HG03039 (cell line): Measurements from ENCODE around the gene KIAA1755.

Source experiments
- ATAC-seq: cut with Tn5 transposase; IDR thresholded peaks from one replicate; pipeline ENCODE4 v1.9.1; 2021; ENCODE audit warnings: mild to moderate bottlenecking, moderate library complexity; ENCODE audit not compliant: unreplicated experiment

KIAA1755 gene

GRCh38 chr20:38221119-38221589 lies 39.4 kb downstream of the KIAA1755 start:
- ATAC-seq = no peak

- ATAC-seq = no peak
Observed at GRCh38 chr20:38220587-38221118, 39.9 kb downstream of the KIAA1755 start.

GRCh38 chr20:38219006-38219950 lies 41.3 kb downstream of the KIAA1755 start:
- no peak for ATAC-seq

DNA sequence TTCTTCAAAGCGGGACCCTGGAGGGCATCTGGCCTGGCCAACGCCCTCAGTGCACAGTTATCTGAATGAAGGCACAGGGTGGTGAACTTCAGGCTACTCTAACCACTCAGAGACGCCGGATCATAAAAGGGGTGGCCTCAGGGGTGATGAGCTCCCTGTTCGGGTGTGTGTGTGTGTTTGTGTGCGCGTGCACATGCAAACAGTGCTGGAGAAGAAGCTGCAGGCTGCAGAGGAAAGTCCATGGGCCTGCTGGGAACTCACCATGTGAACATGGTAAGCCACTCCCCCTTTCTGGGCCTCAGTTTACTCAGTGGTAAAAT lies 42.0 kb downstream of the KIAA1755 start:
- ATAC-seq = no peak

- ATAC-seq = no peak
Observed at GRCh38 chr20:38217791-38218565, 42.6 kb downstream of the KIAA1755 start.

DNA sequence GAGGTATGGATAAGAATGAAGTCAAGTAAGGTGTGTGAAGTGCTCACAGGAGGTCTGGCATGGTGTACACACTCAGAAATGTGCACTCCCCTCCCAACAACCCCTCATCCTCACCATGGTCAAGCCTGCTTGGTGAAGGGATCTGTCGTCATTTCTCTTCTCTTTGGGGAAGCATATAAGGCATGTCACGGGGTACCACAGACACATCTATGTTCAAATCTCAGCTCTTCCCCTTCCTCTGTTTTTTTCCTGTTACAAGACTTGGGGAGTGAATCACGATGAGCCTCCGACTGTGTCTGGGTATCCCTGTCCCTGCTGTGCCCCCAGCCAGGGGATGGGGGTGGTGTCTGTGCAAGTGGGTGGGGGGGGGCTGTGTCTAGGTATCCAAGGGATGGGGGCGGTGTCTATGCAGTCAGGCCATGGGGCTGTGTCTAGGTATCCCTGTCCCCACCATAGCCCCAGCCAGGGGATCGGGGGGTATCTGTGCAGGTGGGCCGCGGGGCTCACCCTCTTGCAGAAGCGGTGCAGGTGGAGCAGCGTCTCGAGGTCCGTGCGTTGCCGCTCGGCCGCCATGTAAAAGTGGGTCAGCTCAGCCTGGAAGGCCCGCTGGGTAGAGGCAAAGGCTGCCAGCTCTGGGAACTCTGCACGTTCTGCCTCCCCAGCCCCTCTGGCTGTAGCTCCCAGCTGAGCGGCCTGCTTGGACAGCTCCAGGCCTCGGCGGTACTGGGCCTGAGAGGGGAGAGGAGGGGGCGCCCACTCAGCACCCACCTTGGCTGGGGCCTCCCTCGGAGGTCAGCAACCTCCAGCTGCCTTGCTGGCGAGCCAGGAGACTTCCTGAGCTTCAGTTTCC lies 43.6 kb downstream of the KIAA1755 start:
- ATAC-seq = no peak

- no peak for ATAC-seq
Observed at GRCh38 chr20:38216201-38216600, 44.3 kb downstream of the KIAA1755 start.

- no peak for ATAC-seq
Observed at GRCh38 chr20:38215194-38216182, 45.0 kb downstream of the KIAA1755 start.

DNA sequence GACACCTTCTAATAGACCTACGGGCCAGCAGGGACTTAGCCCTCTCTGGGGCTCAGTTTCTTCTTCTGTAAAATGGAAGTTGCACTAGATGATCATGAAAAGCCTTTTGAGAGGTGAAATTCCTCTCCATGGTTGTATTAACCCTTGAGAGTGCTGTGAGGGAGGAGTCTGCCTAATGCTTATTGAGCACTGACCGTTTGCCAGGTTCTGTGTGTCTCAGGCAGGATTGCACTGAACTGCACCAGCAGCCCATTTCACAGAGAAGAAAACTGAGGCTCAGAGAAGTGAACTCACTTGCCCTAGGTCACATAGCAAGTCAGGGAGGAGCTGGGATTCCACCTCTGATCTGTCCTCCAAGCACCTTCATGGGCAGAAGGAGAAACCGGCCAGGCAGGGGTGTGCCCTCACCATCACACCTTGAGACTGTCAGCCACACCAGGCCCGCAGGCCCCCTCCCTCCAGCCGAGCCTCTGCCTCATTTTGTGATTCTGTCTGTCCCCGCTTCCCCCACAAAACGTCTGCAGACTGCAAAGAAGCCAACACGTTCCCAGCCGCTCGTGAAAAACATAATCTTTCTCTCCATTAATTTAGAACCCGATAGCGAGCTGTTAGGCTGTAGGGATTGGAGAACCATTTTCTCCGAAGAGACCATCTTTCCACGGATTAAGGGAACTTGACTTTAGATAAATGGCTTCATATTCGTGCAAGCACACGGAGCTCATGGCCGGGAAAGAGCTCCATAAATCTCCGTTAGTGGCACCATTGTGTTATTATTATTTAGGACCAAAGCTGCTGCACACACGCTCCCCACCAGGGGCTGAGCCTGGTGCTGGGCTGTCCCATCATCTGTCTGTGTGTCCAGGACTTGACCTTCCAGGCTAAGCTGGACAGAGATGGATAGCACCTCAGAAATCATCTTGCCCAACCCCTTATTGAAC lies 46.0 kb downstream of the KIAA1755 start:
- ATAC-seq = no peak

GRCh38 chr20:38213607-38213940 lies 47.0 kb downstream of the KIAA1755 start:
- no peak for ATAC-seq

DNA sequence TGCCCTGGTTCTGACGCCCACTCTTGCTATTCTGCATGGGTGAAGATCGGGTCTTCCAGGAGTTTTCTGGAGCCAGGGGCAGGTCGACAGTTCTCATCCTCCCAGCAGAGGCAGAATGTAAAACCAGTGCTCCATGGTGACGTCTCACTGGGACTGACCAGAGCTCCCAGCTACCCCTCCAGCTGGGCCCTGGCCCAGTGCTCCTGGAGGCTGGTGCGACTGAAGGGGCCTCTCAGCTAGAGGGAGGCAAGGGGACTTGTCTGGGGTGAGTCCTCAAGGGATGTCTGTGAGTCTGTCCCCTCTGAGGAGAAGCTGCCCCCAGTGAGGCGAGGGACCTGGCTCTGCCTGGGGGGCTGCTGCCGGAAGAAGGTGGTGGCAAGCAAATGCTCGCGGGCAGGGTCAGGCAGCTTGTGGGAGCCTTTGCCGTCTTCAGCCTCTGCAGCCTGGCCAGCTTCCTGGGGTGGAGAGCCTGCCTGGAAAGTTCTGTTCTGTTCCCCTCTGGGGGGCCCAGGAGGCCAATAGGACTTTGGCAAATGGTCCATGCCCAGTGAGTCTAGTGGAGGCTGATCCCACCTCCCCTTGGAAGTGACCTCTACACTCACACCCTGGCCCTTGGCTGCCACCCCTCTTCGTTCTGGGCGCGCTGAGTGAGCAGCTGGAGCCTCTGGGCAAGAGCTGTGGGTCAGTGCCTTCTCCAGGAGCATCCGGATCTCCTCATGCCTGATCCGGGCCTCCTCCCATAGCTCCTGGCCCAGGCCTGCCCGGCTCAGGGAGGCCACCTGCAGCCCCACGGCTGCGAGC lies 47.5 kb downstream of the KIAA1755 start:
- ATAC-seq = no peak

DNA sequence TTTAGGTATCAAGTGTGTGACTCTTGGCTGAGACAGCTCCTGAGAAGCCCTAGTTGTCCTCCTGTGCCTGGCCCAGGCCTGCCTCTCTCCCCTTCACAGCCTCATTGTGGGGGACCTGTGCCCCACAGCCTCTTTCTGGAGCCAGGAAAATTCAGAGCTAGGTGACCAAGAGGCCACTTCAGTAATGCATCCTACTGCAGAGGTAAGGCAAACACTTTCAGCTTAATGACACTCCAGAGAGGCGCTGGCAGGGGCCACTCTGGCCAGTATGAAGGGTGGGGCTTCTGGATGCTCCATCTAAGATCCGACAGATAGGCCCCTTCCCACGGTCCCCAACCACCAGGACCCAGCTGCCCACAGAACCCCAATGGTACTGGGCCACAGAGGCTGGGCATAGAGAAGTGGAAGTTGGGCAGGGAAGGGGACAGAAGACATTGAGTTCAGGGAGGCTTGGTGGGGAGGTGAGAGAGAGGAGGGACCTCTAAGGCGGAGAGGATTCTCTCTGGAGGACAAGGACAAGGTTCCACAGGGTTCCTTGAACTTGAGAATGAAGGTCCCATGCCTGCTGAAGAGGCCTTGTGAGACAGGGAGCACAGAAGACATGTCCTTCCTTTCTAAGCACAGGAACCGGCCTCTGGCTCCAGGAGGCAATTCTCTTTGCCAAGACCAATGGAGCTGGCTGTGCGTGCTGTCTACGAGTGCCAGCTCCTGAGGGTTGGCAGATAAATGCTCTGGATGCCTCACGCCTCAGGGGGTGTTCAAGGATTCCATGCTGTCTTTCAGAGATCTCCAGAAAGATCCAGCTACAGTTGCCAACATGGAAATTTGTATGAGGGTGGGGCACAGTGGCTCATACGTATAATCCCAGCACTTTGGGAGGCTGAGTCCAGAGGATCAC lies 49.1 kb downstream of the KIAA1755 start:
- ATAC-seq = no peak

- no peak for ATAC-seq
Observed at GRCh38 chr20:38210741-38211140, 49.8 kb downstream of the KIAA1755 start.

DNA sequence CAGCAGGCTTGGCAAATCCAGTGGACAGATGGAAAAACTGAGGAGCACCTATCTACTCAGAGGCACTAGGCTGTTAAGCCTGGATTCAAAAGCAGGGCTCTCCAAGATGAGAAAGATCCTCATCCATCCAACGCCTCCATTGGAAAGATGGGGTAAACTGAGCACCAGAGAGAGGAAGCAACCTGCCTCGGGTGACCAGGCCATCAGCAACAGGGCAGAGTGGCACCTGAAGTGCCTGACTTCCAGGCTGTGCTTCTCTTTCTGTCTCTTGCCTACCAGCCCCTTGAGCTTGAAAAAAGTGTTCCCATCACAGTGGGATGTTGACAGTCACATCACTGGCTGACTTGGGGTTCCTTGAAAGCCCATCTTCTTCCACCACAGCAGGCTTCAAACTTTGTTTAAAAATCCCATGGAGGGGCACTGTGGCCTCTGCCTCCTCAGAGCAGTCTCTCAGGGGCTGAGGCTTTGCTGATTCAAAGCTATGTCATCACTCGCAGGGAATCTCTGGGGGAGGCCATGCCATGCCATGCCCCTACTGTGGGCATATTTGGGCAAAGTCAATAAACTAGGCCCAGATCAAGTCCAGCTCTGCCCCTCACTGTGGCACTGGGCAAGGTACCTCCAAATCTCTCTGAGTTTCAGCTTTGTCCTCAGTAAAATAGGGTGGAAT lies 50.7 kb downstream of the KIAA1755 start:
- no peak for ATAC-seq

DNA sequence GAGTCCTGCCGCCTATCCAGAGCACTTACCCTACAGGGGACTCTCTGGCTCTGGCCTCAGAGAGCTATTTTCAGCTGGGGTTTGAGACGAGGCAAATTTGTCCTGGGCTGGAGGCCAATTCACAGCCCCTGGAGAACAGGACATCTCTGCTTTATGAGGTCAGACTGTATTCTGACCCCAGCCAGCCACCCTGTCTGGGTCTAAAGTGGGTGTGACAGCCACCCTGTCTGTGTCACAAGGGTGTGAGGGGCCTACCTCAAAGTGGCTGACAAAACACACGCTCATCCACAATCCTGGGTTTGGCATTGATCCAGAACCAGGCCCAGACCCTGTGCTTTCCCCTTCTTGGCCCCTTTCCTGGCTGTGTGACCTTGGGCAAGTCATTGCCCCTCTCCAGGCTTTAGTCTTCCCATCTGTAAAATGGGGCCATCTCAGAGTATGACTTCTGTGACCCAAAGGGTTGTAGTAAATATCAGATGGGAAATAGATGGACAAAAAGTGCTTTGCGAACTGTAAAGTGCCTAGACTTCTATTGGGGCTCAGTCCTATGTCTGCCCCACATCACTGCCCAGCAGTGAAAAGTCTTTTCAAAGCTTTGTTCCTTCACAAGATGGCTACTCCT lies 51.4 kb downstream of the KIAA1755 start:
- no peak for ATAC-seq

DNA sequence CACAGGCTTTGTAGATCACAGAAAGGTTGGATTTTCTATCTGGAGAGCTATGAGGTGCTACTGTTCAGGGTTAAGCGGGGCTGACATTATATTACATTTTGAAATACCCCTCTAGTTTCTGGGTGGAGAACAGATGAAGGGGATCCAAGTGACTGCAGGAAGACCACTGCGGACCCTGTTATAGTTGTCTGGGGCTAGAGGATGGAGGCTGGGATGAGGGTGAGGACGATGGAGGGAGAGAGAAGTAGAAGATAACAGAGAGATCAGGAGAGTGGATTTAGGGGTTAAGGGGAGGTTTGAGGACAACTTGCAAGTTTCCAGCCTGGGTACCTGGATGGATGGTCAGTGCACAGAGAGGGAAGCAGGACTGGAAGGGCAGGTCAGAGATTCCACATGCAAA lies 52.0 kb downstream of the KIAA1755 start:
- ATAC-seq = no peak
